Natural killer cell treated with Interleukin-12 subunit alpha and Interleukin-12 subunit beta and Interleukin-15 and Interleukin-18, amount 100 ng/mL, for 72 hours (primary cell): ENCODE data around the gene CTU2. TPM values are rescaled to one million over a fixed set of nuclear protein-coding genes. Genes with fewer than 3 reads are reported as not detected.
"Not testable (repeated sequence)": the region's sequence is repeated elsewhere in the genome, so short reads cannot be mapped to it uniquely, and the experiment has no call there.

Source experiments
- ATAC-seq, 2 donors: fragments of 150-1000 bp; cut with Tn5 transposase in 1 of 2; sonication (Bioruptor Pico), chemical (Tn5 transposase) in 1 of 2; 2 replicates each; pipeline ENCODE4 v1.10.0; 2021
- DNase-seq: peaks from one replicate; pipeline ENCODE4 v3.0.0; 2022; ENCODE audit warnings: low spot score
- H3K27ac Mint-ChIP-seq, 2 donors: 1 replicate in 1 of 2; 2 replicates in 1 of 2; pipeline ENCODE4 v1.8.0; 2022; ENCODE audit warnings: mixed read lengths in 2 of 2, mild to moderate bottlenecking in 1 of 2, moderate library complexity in 1 of 2
- H3K27me3 Mint-ChIP-seq, 2 donors: 1 replicate in 1 of 2; 2 replicates in 1 of 2; pipeline ENCODE4 v1.8.0; 2022; ENCODE audit warnings: mixed read lengths in 2 of 2
- H3K36me3 Mint-ChIP-seq: one replicate; pipeline ENCODE4 v1.8.0; 2022; ENCODE audit warnings: mixed read lengths
- H3K4me1 Mint-ChIP-seq, 2 donors: 1 replicate in 1 of 2; 2 replicates in 1 of 2; pipeline ENCODE4 v1.8.0; 2022; ENCODE audit warnings: low read depth in 2 of 2, mixed read lengths in 2 of 2, mild to moderate bottlenecking in 1 of 2
- H3K4me3 Mint-ChIP-seq: one replicate; pipeline ENCODE4 v1.8.0; 2022; ENCODE audit warnings: mixed read lengths
- H3K9me3 Mint-ChIP-seq: 2 replicates; pipeline ENCODE4 v1.8.0; 2022; ENCODE audit warnings: mixed read lengths
- total RNA-seq, 2 donors: library from RNA; stranded (reverse); gene quantifications; one replicate each; pipeline ENCODE4 v1.2.3, GENCODE V29; 2022

Gene CTU2
- total RNA-seq: 10 to 100 TPM; 39.0 to 80.4 TPM

DNA sequence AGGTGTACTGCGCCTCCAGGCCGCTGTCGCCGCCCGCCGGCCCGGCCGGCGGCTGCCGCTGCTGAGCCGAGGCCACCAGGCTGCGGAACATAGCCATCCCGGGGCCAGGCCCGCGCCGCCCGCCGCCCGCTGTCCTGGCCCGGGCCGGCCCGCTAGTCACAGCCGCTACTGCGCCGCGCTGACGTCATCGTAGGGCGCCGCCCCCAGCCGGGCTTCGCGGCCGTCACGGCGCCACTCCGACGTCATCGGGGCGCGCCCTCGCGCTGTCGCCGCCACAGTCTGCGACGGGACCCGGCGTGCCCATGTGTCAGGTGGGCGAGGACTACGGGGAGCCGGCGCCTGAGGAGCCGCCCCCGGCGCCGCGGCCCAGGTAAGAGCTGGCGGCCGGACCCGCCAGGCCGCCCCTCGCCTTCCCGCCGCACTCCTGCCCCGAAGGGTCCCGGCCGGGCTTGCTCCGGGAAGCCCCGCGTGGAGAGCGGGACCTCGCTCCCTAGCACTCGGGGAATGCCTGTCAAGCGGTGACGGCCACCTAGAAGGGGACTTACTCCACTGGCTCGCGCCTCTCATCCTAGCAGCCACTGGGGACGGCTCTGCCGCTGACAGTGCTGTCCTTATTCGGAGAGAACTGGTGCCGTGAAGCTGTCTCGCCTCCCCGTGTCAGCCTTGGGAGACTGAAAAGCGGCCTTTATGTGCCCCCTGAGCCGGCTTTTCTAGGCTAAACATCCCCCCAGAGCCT, at the start of gene CTU2, which contains the start of gene RNF166:
Gene CTU2 (plus strand): TSS at position 275 of the 736 bp plus-strand sequence. CDS start 28 bp downstream, at position 303.
Gene RNF166 (minus strand): TSS at position 180 of the 736 bp plus-strand sequence. CDS start 83 bp downstream, at position 97.
- Mint-ChIP-seq H3K27ac (peak within 1 kb of the TSS; percentile 85 to 91), H3K9me3 (no peaks in the 10 kb centered on the region), H3K4me3 (peak within 1 kb of the TSS; percentile 88), H3K27me3 (no peaks in the 10 kb centered on the region), H3K4me1 (peaks cover 43 to 49% of the 10 kb centered on the region in 2 donors), H3K36me3 (no peaks in the 10 kb centered on the region)
- peak; percentile 95 for DNase-seq
- ATAC-seq: peak; percentile 90 to 92

DNA sequence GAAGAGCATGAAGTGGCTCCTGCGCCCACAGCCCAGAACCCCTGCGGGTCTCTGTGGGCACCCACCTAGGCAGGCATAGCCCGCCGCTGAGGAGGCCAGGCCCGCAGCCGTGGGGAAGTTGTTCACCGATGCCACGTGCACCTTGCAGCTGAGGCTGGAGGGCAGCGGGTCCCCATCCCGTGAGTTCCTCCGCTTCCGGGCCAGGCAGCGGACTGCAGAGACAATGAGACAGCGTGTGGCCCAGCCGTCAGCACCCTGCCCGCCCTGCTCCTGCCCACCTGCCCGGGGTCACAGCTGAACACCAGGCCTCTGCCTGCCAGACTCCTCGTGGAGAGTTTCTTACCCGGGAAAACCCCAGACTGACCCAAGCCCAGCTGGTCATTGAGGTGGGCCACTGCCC, 48.9 kb upstream of the CTU2 start:
- no peaks in the 10 kb centered on the region for H3K9me3 Mint-ChIP-seq
- H3K36me3 Mint-ChIP-seq: no peaks in the 10 kb centered on the region
- no peak for DNase-seq
- no peak for ATAC-seq
- no peak overlapping the region for H3K4me3 Mint-ChIP-seq
- peaks cover 29 to 32% of the 10 kb centered on the region in 2 donors for H3K4me1 Mint-ChIP-seq
- no peaks in the 10 kb centered on the region for H3K27me3 Mint-ChIP-seq
- no peak overlapping the region for H3K27ac Mint-ChIP-seq

DNA sequence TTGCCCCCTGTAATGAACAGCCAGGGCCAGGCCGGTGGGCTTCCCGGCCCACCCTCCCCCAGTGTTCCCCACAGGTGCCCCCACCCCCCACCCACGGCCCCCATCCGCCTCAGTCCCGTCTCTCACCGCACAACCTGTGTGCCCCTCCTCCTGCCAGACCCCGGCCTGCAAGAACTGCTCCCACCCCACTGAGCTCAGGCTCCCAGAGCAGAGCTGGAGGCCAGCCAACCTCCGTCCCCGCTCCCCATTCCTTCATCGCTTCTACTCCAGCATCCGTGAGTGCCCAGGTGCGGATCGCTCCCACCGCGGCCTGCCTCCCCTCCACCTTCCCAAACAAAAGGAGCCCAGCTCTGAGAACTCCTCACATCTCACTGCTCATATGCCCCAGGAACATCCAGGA, 47.6 kb upstream of the CTU2 start:
- H3K4me1 Mint-ChIP-seq: peaks cover 22 to 30% of the 10 kb centered on the region in 2 donors
- H3K9me3 Mint-ChIP-seq: no peaks in the 10 kb centered on the region
- ATAC-seq (no peak), DNase-seq (no peak)
- no peak overlapping the region for H3K27ac Mint-ChIP-seq
- H3K36me3 Mint-ChIP-seq: no peaks in the 10 kb centered on the region
- no peak overlapping the region for H3K4me3 Mint-ChIP-seq
- H3K27me3 Mint-ChIP-seq: no peaks in the 10 kb centered on the region

DNA sequence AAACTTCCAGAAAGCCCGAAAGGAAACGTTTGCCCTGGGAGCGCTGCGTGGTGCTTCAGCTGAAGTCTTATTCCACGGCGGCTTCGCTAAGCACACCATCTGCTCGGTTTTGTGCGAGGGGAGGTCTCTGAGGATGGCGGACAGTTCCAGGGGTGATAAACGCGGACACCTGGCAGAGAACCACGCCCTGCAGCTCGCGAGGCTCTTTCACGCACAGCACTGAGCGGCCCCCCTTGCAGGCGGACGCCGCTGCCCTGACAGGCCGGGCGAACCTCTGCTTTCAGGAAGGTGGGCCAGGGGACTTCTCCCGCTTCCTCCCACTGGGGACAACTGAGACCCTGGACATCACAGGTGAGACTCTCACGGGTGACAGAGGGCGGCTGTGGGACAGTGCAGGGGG, 47.1 kb upstream of the CTU2 start:
- no peak for DNase-seq
- Mint-ChIP-seq H3K4me3 (no peak overlapping the region), H3K27ac (no peak overlapping the region), H3K9me3 (no peaks in the 10 kb centered on the region), H3K27me3 (no peaks in the 10 kb centered on the region), H3K4me1 (peaks cover 18 to 27% of the 10 kb centered on the region in 2 donors), H3K36me3 (no peaks in the 10 kb centered on the region)
- no peak for ATAC-seq

DNA sequence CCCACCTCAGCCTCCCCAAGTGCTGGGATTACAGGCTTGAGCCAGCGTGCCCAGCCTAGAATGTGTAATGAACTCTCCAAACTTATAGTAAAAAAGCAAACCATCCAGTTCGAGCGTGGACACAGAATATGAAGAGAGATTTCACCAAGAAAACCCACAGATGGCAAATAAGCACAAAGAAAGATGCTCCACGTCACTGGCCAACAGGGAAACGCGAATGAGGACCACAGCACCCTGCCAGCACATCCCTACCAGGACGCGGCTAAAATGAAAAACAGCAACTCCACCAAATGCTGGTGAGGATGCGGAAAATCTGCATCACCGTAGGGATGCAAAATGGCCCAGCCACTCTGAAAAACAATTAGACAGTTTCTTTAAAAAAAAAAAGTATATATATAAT, 44.8 kb upstream of the CTU2 start:
- Mint-ChIP-seq H3K36me3 (no peaks in the 10 kb centered on the region), H3K27ac (peak overlapping the region; percentile 43 to 93), H3K27me3 (no peaks in the 10 kb centered on the region), H3K4me1 (peaks cover 13 to 19% of the 10 kb centered on the region in 2 donors), H3K4me3 (peak overlapping the region; percentile 86), H3K9me3 (no peaks in the 10 kb centered on the region)
- DNase-seq (no peak), ATAC-seq (no peak)

DNA sequence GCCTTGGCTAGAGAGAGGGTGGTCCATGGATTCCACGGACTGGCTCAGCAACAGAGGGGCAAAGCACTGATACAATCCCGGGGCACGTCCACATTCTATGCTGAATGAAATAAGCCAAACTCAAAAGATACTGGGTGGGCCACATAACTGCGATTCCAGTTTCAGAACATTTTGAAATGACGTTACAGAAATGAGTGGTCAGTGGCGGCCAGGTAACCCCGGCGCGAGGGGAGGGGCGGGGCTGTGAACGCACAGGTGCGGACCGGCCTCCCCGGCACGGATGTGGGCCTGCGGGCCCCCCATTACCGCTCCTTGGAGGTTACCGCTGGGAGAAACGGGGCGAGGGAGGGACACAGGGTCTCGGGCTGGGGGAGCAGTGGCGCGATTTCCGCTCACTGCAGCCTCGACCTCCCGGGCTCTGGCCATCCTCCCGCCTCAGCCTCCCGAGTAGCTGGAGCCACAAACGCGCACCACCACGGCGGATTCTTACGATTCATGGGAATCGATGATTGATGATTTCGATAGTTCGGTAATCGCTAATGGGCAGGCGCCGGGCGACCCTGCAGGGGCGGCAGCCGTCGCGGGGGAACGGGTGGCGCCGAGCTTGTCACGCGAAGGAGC, 44.0 kb upstream of the CTU2 start:
- no peaks in the 10 kb centered on the region for H3K27me3 Mint-ChIP-seq

DNA sequence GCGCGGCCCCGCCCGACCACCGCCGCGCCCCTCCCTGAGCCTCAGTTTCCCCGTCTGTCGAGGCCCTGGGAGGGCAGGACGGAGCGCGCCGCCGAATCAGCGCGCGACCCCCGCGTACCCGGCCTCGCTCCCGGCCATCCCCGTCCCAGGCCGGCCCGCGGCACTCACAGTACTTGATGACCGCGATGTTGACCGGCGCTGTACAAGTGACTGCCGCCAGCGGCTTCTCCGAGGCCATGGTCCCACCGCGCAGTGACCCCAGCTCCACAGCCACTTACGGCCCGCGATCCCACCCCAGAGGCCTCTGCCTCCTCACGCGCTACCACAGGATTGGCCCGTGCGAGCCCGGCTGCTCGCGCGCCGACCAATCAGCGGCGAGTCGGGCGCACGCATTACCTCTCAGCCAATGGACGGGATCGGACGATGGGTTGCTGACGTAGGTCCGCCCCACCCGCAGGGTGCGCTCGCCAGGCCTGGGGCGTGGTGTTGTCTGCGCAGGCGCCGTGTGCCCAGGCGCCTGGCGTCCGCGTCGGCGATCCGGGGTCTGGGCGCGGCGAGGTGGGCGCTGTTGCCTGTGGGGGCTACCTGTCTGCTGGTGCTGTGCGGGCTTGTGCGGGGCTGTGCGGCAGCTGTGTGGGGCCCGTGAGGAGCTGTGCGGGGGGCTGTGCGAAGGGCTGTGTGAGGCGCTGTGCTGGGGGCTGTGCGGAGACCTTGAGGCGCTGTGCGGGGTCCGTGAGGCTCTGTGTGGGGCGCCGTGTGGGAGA, 43.3 kb upstream of the CTU2 start, which contains the start of gene MVD:
Gene MVD (minus strand): TSS at position 249 of the 764 bp plus-strand sequence. CDS start 11 bp downstream, at position 238.
- H3K9me3 Mint-ChIP-seq: no peaks in the 10 kb centered on the region
- ATAC-seq (peak; percentile 99), DNase-seq (peak; percentile 98)
- H3K27ac Mint-ChIP-seq: peak within 1 kb of the TSS; percentile 43 to 93
- no peaks in the 10 kb centered on the region for H3K27me3 Mint-ChIP-seq
- H3K4me3 Mint-ChIP-seq: peak within 1 kb of the TSS; percentile 86
- H3K36me3 Mint-ChIP-seq: no peaks in the 10 kb centered on the region
- H3K4me1 Mint-ChIP-seq: peaks cover 13 to 19% of the 10 kb centered on the region in 2 donors

More for the DNA sequence above, 44.0 kb upstream of the CTU2 start:
- Mint-ChIP-seq H3K36me3 (no peaks in the 10 kb centered on the region), H3K27ac (peak overlapping the region; percentile 43 to 93), H3K4me3 (peak overlapping the region; percentile 86), H3K9me3 (no peaks in the 10 kb centered on the region), H3K4me1 (peaks cover 13 to 19% of the 10 kb centered on the region in 2 donors)
- ATAC-seq (no peak), DNase-seq (no peak)

DNA sequence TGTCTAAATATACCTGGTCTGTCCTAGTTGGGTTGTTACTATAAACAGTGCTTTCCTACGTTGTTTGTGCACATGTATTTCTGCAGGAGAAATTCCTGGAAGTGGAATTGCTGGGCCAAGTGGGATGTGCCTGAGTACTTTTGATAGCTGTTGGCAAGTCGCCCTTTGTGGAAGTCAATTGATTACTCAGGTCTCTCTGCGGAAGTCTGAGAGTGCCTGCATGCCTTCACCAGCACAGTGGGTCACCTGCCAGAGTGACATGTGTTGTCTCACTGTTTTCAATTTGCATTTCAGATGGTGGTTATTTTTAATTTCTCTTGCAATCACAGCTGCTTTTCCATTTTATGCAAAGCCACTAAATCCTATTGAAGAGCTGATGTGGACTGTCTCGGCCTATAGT, 41.2 kb upstream of the CTU2 start:
- peaks cover 13 to 18% of the 10 kb centered on the region in 2 donors for H3K4me1 Mint-ChIP-seq
- ATAC-seq: no peak

DNA sequence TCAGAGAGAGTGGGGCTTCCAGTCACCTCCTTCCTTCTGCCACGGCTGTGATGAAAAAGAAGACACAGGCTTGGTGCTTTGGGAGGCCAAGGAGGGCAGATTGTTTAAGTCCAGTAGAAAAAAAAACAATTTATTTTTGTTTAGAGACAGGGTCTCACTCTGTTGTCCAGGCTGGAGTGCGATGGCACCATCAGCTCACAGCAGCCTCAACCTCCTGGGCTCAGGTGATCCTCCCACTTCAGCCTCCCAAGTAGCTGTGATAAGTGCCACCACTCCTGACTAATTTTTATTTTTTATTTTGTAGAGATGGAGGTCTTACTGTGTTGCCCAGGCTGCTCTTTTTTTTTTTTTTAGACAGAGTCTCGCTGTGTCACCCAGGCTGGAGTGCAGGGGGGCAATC, 40.7 kb upstream of the CTU2 start:
- Mint-ChIP-seq H3K4me1 (peaks cover 13 to 16% of the 10 kb centered on the region in 2 donors), H3K27ac (no peak overlapping the region), H3K36me3 (no peaks in the 10 kb centered on the region)

More for the DNA sequence above, 41.2 kb upstream of the CTU2 start:
- Mint-ChIP-seq H3K27me3 (no peaks in the 10 kb centered on the region), H3K36me3 (no peaks in the 10 kb centered on the region), H3K4me3 (peak overlapping the region; percentile 36), H3K27ac (no peak overlapping the region), H3K9me3 (no peaks in the 10 kb centered on the region)
- no peak for DNase-seq

DNA sequence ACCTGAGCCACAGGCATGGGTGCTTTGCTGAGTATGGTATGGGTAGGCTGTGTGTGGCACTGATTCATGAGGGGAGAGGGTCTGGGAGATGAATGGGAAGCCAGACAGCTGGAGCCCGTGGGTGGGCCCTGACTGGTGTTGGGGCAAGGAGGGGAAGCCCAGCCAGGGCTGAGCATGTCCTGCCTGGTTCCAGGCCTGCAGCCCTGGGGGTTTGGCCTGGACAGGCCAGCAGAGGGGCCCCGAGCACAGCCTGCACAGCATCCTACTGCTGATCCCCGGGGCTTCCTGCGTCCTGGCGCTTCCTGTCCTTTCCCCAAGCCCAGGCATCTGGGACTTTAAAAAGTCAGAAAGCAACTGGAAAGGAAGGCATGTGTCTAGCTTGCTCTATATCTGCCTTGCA, 38.8 kb upstream of the CTU2 start:
- DNase-seq: no peak
- ATAC-seq: no peak
- H3K4me1 Mint-ChIP-seq: peaks cover 0 to 8% of the 10 kb centered on the region in 2 donors
- H3K36me3 Mint-ChIP-seq: no peaks in the 10 kb centered on the region
- H3K9me3 Mint-ChIP-seq: no peaks in the 10 kb centered on the region
- no peaks in the 10 kb centered on the region for H3K27me3 Mint-ChIP-seq
- no peak overlapping the region for H3K27ac Mint-ChIP-seq
- no peak overlapping the region for H3K4me3 Mint-ChIP-seq

More for the DNA sequence above, 40.7 kb upstream of the CTU2 start:
- H3K27me3 Mint-ChIP-seq: no peaks in the 10 kb centered on the region
- no peak overlapping the region for H3K4me3 Mint-ChIP-seq
- ATAC-seq (no peak), DNase-seq (no peak)
- no peaks in the 10 kb centered on the region for H3K9me3 Mint-ChIP-seq

DNA sequence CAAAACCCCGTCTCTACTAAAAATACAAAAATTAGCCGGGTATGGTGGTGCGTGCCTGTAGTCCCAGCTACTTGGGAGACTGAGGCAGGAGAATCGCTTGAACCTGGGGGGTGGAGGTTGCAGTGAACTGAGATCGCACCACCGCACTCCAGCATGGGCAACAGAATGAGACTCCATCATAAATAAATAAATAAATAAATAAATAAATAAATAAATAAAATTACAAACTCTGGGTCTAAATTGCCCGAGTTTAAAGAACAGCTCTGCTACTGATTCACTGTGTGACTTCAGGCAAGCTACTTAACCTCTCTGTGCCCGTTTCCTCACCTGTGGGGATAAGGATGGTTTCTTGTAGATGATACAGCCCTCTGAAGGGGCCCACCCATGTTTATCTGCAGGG, 36.8 kb upstream of the CTU2 start:
- not testable (repeated sequence) for H3K27ac Mint-ChIP-seq, DNase-seq, H3K9me3 Mint-ChIP-seq, H3K4me3 Mint-ChIP-seq, H3K27me3 Mint-ChIP-seq, H3K4me1 Mint-ChIP-seq, H3K36me3 Mint-ChIP-seq, ATAC-seq

DNA sequence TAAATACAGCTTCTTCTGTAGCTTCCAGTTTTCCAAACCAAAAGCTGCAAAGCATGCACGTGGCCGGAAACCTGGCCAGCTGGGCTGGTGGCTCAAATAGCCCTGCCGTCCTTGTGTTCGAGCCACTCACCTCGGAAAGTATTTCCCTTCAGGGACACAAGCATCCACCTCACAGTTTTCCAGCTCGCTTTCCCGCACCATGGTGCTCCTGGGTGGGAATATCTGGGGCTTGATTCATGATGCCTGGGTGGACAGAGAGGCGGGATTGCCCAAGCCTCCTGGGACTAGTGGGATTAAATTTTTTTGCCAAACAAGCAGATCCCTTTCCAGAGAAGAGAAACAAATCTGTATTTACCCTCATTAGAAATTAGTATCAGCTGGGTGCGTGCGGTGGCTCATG, 36.3 kb upstream of the CTU2 start:
- no peak for DNase-seq

DNA sequence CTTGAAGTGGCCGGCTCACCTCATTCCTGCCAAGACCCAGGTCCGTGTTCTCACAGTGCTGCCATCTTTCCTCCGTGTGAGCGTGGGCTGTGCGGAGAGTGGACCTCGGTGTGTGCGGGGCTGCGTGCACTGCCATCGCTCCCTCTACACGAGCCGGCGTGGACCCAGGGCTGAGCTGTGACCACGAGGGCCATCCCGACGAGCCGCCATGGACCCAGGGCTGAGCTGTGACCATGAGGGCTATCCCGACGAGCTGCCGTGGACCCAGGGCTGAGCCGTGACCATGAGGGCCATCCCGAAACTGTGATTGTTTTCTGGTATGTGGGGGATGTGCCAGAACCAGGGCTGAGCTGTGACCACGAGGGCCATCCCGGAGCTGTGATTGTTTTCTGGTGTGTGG, 34.5 kb upstream of the CTU2 start:
- H3K27ac Mint-ChIP-seq: no peak overlapping the region
- H3K27me3 Mint-ChIP-seq: no peaks in the 10 kb centered on the region
- H3K4me1 Mint-ChIP-seq: no peaks in the 10 kb centered on the region

More for the DNA sequence above, 36.3 kb upstream of the CTU2 start:
- Mint-ChIP-seq H3K4me1 (peaks cover 0 to 2% of the 10 kb centered on the region in 2 donors), H3K4me3 (no peak overlapping the region), H3K27ac (no peak overlapping the region), H3K9me3 (no peaks in the 10 kb centered on the region), H3K36me3 (no peaks in the 10 kb centered on the region), H3K27me3 (no peaks in the 10 kb centered on the region)
- no peak for ATAC-seq

More for the DNA sequence above, 34.5 kb upstream of the CTU2 start:
- H3K9me3 Mint-ChIP-seq: no peaks in the 10 kb centered on the region
- DNase-seq: no peak
- H3K4me3 Mint-ChIP-seq: no peak overlapping the region
- no peaks in the 10 kb centered on the region for H3K36me3 Mint-ChIP-seq
- no peak for ATAC-seq
